GM18499 (cell line): ENCODE results near the gene SHTN1.

ENCODE experiments used
- ATAC-seq: cut with Tn5 transposase; IDR thresholded peaks from one replicate; pipeline ENCODE4 v1.9.1; 2021; ENCODE audit warnings: moderate number of reproducible peaks; ENCODE audit not compliant: insufficient read depth, unreplicated experiment

SHTN1 gene

GRCh38 chr10:116919706-116920105 is 85.3 kb downstream of the SHTN1 start:
- no peak for ATAC-seq

GRCh38 chr10:116919164-116919563 is 85.8 kb downstream of the SHTN1 start:
- no peak for ATAC-seq

GRCh38 chr10:116918583-116918982 is 86.4 kb downstream of the SHTN1 start:
- ATAC-seq: no peak

DNA sequence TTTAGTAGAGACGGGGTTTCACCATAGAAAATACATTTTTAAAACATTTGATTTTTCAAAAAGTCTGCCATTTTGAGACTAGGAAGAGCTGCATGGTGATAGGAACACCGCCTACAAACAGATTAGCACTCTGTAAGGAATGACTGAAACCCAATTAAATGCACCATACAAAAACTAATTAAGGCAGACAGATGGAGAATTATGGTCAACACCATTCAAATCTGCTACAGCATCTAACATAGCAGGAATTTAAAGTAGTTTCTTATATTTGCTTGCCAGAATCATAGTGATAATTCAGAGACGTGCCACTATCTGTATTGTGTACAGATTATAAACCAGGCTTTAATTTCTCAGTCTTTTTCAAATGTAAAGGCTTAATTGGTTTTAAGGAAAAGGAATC is 87.5 kb downstream of the SHTN1 start:
- no peak for ATAC-seq

DNA sequence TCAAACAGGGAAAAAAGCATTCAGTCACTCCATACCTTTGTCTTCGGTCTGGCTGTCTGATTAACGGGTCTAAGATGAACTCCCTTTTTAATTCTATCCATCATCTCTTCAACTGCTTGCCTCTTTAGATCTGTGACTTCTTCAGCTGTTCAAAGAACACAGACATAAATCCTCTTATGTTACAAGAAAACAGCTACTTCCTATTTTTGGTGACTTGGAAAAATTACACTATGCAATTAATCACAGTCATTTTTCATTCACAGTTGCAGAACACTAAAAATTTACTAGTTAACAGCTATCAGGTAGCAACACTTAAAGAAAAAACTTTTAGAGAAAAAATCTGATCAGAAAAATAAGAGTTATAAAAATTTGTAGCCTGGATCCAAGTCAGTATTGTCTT is 89.6 kb downstream of the SHTN1 start:
- ATAC-seq: no peak

DNA sequence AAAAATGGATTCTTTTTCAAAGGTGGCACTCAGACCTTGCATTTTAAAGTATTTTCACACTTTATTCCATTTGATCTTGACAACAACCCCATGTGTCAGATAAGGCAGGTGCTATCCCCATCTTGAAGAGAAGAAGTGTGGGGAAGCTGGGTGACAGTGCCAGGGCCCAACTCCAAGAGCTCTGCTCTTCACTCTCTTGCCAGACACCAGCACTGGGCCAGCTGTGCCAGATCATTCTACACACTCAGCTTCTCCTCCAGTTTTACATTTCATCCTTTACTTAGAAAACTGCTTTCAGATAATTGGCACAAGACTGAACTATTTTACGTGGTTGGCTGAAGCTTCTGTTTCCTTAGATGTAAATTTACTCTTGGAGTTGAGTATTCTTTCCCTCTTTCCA is 91.3 kb downstream of the SHTN1 start:
- no peak for ATAC-seq

DNA sequence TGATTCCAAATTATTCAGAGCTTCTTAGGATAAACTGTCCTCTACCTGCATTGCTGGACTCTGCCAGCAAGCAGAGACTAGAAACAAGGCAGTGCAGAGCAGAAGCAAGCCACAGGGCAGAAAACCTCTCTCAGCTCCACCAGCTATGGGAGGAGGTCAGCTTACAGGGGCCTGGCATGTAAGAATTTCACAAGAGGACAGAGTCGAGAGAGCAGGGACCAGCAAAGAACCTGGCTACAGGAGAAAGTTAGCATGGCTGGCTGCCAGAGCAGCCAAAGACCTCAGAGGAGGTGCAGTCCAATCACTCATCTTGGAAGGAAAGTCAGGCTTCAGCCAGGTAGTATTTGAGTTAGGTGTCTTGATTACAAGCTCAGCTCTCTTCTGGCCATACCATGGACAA is 92.8 kb downstream of the SHTN1 start:
- ATAC-seq: no peak

GRCh38 chr10:116910910-116911309 is 94.1 kb downstream of the SHTN1 start:
- no peak for ATAC-seq

DNA sequence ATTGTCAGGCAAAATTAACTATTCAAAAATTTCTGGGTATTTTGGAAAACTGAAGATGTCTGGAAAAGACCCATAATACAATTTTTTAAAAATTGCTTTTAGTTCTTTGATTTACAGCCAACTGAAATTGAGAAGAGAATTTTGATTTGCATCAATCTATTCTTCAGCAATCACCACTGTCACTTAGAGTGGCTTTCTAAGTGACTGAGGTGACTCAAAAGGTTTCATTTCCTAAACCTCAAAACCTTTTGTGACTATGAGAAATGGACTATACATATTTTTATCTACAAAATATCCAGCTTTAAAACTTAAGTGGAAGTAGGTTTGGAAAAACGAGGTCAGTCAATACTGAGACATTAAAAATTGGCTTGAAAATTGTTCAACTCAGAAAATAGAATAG is 95.7 kb downstream of the SHTN1 start:
- no peak for ATAC-seq

- no peak for ATAC-seq
Measured at GRCh38 chr10:116907245-116907987, 97.6 kb downstream of the SHTN1 start.

GRCh38 chr10:116905845-116906210 is 99.2 kb downstream of the SHTN1 start:
- ATAC-seq: no peak

GRCh38 chr10:116899626-116900025 is 105.4 kb downstream of the SHTN1 start:
- no peak for ATAC-seq

DNA sequence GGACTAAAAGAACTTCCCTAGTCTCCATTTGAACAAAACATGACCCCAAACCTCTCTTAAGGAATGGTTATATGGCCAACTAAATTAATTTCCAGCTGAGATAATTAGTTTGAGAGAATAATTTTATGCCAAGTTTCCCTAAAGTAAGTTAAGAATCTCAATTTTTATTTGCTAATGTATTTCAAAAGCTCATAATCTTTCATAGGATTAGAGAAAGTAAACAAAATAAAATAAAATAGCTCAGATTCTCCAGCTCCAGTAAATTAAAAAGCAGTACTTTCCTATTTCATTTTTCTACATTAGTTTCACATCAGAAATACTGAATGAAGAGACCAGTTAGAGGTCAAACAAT is 111.3 kb downstream of the SHTN1 start:
- ATAC-seq: no peak

DNA sequence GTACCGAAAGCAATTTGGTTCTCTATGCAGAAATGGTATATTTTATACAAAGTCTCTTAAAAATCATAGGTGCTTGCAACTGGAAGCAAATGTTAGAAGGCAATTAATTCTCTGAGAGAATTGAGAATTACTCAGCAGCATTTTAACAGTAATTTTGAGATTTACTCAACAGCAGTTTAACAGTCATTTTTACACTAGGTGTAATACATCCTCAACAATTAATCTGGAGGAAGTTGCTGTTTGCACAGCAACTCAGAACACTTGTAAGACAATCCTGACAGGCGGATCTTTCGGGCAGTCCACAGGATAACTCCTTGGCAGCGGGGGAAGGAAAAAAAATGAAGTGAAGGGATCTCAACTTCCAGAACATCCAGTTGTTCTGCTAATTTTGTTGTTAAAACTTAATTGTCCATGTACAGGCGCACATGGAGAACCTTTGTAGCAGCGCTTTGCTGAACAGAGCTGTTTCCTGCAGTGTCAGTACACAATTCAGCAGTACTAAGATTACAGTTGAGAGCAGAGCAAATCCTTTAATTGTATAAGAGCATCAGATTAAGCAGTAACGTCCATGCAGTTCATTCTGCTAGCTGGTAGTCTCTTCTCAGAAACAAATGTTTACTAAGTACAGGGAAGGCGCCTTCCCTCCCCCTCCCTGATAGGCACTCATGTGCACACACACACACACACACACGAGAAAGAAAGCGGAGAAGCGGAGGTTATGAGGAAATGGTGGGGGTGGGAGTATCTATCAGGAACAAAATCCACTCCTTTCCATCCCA is 111.9 kb downstream of the SHTN1 start:
- ATAC-seq: no peak

DNA sequence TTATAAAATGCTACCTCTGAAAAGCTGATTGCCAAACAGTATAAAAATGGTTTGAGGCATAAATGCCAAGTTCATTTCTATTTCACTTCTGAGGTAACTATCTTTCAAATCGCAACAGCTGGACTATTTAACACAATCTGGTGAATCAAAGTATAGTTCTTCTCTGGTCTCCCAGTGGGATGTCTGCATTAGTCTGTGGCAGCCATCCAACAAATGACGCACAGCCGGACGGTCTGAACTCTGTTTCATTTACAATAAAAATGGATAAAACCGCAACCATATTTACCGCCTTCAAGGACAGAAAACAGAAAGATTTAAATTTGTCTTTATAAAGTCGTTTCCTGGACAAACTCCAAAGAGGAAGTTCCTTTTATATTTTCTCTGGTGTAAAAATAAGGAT is 113.8 kb downstream of the SHTN1 start:
- ATAC-seq: no peak

DNA sequence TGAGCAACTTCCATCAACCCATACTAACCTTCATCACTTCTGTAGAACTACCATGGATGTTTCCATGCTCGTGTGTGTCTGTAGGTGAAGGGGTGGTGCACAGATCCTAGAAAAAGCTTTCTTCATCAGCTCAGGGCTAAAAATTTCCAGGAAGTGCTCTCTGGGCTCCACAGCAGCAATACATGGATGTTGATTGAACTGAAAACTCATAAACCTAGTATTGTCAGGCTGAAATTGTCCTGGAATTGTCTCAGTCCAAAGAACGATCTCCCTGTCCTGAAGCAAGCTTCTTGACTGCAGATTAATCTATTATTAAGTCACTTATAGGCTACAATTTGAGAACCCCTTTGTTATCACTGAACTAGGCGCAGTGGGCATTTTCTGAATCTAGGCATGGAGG is 115.9 kb downstream of the SHTN1 start:
- ATAC-seq: no peak

GRCh38 chr10:116888380-116889055 is 116.5 kb downstream of the SHTN1 start:
- ATAC-seq: no peak

- ATAC-seq: no peak
Measured at GRCh38 chr10:116886772-116887171, 118.2 kb downstream of the SHTN1 start.

- ATAC-seq: no peak
Measured at GRCh38 chr10:116882639-116883038, 122.3 kb downstream of the SHTN1 start.

- no peak for ATAC-seq
Measured at GRCh38 chr10:116880716-116881482, 124.1 kb downstream of the SHTN1 start.

GRCh38 chr10:116879817-116880216 is 125.2 kb downstream of the SHTN1 start:
- ATAC-seq: no peak
